Measurements from ENCODE around the gene CEACAM16.
"Not testable (repeated sequence)": the region's sequence is repeated elsewhere in the genome, so short reads cannot be mapped to it uniquely, and the experiment has no call there.

The CEACAM16 gene

GRCh38 chr19:44702551-44703176, 3.7 kb downstream of the CEACAM16 start:
- DNase-seq (ENCODE audit: low read depth in 2 of 2) = no peak

- no peak for DNase-seq (ENCODE audit: low read depth in 2 of 2)
Observed at GRCh38 chr19:44703336-44704078, 4.6 kb downstream of the CEACAM16 start.

GRCh38 chr19:44704982-44705381, 6.0 kb downstream of the CEACAM16 start:
- no peak for DNase-seq (ENCODE audit: low read depth in 2 of 2)

GRCh38 chr19:44705502-44706010, 6.6 kb downstream of the CEACAM16 start:
- DNase-seq (ENCODE audit: low read depth in 2 of 2) = no peak

GRCh38 chr19:44706506-44707236, 7.7 kb downstream of the CEACAM16 start:
- DNase-seq (ENCODE audit: low read depth in 2 of 2) = no peak

GRCh38 chr19:44707794-44708193, 8.8 kb downstream of the CEACAM16 start:
- no peak for DNase-seq (ENCODE audit: low read depth in 2 of 2)

- no peak for DNase-seq (ENCODE audit: low read depth in 2 of 2)
Observed at GRCh38 chr19:44708940-44709339, 10.0 kb downstream of the CEACAM16 start.

GRCh38 chr19:44709434-44710266, 10.7 kb downstream of the CEACAM16 start:
- not testable (repeated sequence) for DNase-seq (ENCODE audit: low read depth in 2 of 2)

- DNase-seq (ENCODE audit: low read depth in 2 of 2) = no peak
Observed at GRCh38 chr19:44710483-44710882, 11.5 kb downstream of the CEACAM16 start.

GRCh38 chr19:44712864-44713515, 14.0 kb downstream of the CEACAM16 start:
- DNase-seq (ENCODE audit: low read depth in 2 of 2) = no peak

GRCh38 chr19:44714597-44715169, 15.7 kb downstream of the CEACAM16 start:
- DNase-seq (ENCODE audit: low read depth in 2 of 2) = no peak

GRCh38 chr19:44717603-44718002, 18.7 kb downstream of the CEACAM16 start:
- no peak for DNase-seq (ENCODE audit: low read depth in 2 of 2)

GRCh38 chr19:44718441-44719261, 19.7 kb downstream of the CEACAM16 start:
- no peak for DNase-seq (ENCODE audit: low read depth in 2 of 2)

- no peak for DNase-seq (ENCODE audit: low read depth in 2 of 2)
Observed at GRCh38 chr19:44719262-44719701, 20.3 kb downstream of the CEACAM16 start.

- DNase-seq (ENCODE audit: low read depth in 2 of 2) = not testable (repeated sequence)
Observed at GRCh38 chr19:44720396-44720795, 21.4 kb downstream of the CEACAM16 start.

GRCh38 chr19:44720945-44721344, 22.0 kb downstream of the CEACAM16 start:
- DNase-seq (ENCODE audit: low read depth in 2 of 2) = no peak

- not testable (repeated sequence) for DNase-seq (ENCODE audit: low read depth in 2 of 2)
Observed at GRCh38 chr19:44721369-44721768, 22.4 kb downstream of the CEACAM16 start.

- DNase-seq (ENCODE audit: low read depth in 2 of 2) = no peak
Observed at GRCh38 chr19:44722131-44723121, 23.5 kb downstream of the CEACAM16 start.

Measured in stimulated activated CD8-positive, alpha-beta memory T cell treated with anti-CD3 and anti-CD28 coated beads, Interleukin-15, amount 100 ng/mL, for 4 hours (primary cell).